Panc1 (cell line): ENCODE measurements around the gene GSC2. TPM values are rescaled to one million over a fixed set of nuclear protein-coding genes. Genes with fewer than 3 reads are reported as not detected.

Experiments used
- ATAC-seq: fragments of 200-7000 bp; cut with Tn5 transposase; 2 replicates; pipeline ENCODE4 v1.9.1; 2020; ENCODE audit warnings: mild to moderate bottlenecking, moderate library complexity
- BruUV-seq: library from RNA; stranded (reverse); fragments of 400-500 nt; replicated peaks from 2 replicates; lab custom pipeline; 2021; lab: Mats Ljungman, UMichigan
- CTCF ChIA-PET: fragments of 300-600 bp; sonication (Branson Sonifier 250); formaldehyde crosslinking; loops from one replicate; lab custom pipeline; 2022; ENCODE audit warnings: antibody characterized with exemption; lab: Charles Lee
- POLR2A ChIA-PET: fragments of 300-600 bp; sonication (Branson Sonifier 250); formaldehyde crosslinking; loops from one replicate; lab custom pipeline; 2022; ENCODE audit warnings: antibody characterized with exemption; lab: Charles Lee
- DNase-seq: peaks from one replicate; pipeline ENCODE4 v3.0.0-alpha.2; 2010; ENCODE audit warnings: low read depth, low spot score
- H3K27ac ChIP-seq: 2 replicates; pipeline ENCODE4 v1.5.1; 2011; ENCODE audit warnings: mild to moderate bottlenecking, low read length, inconsistent platforms
- H3K27me3 ChIP-seq: fragments of 200-500 bp; sonication (Bioruptor generic); 2 replicates; pipeline ENCODE4 v1.6.0; 2014; ENCODE audit warnings: low read length, inconsistent platforms; ENCODE audit not compliant: control insufficient read depth, insufficient read depth
- H3K36me3 ChIP-seq: fragments of 200-500 bp; sonication (Bioruptor generic); 2 replicates; pipeline ENCODE4 v1.5.1; 2014; ENCODE audit warnings: inconsistent platforms, mild to moderate bottlenecking, low read length, moderate library complexity; ENCODE audit not compliant: control insufficient read depth, insufficient read depth
- H3K4me1 ChIP-seq: 2 replicates; pipeline ENCODE4 v1.5.1; 2011; ENCODE audit warnings: inconsistent platforms, mild to moderate bottlenecking, low read length, moderate library complexity; ENCODE audit not compliant: control insufficient read depth, insufficient read depth
- H3K4me3 ChIP-seq, 2 experiments: 2 replicates each; pipeline ENCODE4 v1.5.1; 2011 to 2012; ENCODE audit warnings: low read depth in 2 of 2, low read length in 2 of 2, mild to moderate bottlenecking in 2 of 2, inconsistent platforms in 1 of 2, moderate library complexity in 1 of 2
- H3K9me3 ChIP-seq: fragments of 200-500 bp; sonication (Bioruptor generic); 2 replicates; pipeline ENCODE4 v1.5.1; 2014; ENCODE audit warnings: low read depth, mild to moderate bottlenecking, inconsistent platforms, low read length, moderate library complexity; ENCODE audit not compliant: control insufficient read depth, insufficient read depth
- POLR2AphosphoS5 ChIP-seq: IDR thresholded peaks from 2 replicates; pipeline ENCODE4 v1.6.1; 2012; ENCODE audit warnings: mild to moderate bottlenecking, low read depth, low read length, moderate library complexity
- SIN3A ChIP-seq: IDR thresholded peaks from 2 replicates; pipeline ENCODE4 v1.6.1; 2012; ENCODE audit warnings: low read depth, mild to moderate bottlenecking, low read length, moderate library complexity, borderline replicate concordance; ENCODE audit not compliant: insufficient read depth
- TCF7L2 ChIP-seq: IDR thresholded peaks from 2 replicates; pipeline ENCODE4 v1.6.1; 2011; ENCODE audit warnings: mild to moderate bottlenecking, low read depth, low read length, inconsistent platforms
- in situ Hi-C: cut with HindIII; loops from 2 replicates; pipeline ENCODE4 v1.10.0; 2016; ENCODE audit warnings: low sequenced_read_pairs, low pct_unique_long_range_greater_than_20kb
- intact Hi-C: fragments of 100-400 bp; cut with micrococcal nuclease; formaldehyde crosslinking; loops from one replicate; pipeline ENCODE4 v1.10.0; 2022; ENCODE audit not compliant: unreplicated experiment
- total RNA-seq: library from RNA; stranded (reverse); gene quantifications from one replicate; pipeline ENCODE4 v1.2.1, GENCODE V29; 2021; ENCODE audit not compliant: unreplicated experiment
- TF ChIP-seq, protein P1 (sequence below): fragments of 450-650 bp; IDR thresholded peaks from 2 replicates; pipeline ENCODE4 v1.5.1; 2017; ENCODE audit warnings: mild to moderate bottlenecking
- TF ChIP-seq, protein P2 (sequence below), 2 experiments: IDR thresholded peaks; 2 replicates each; pipeline ENCODE4 v1.6.1; 2011 to 2012; ENCODE audit warnings: low read depth in 2 of 2, control low read depth in 1 of 2, low read length in 1 of 2, mild to moderate bottlenecking in 1 of 2, moderate library complexity in 1 of 2; ENCODE audit not compliant: insufficient read depth in 1 of 2

The GSC2 gene
- total RNA-seq, 1 experiment from 2014 or later: 0.23 TPM

DNA sequence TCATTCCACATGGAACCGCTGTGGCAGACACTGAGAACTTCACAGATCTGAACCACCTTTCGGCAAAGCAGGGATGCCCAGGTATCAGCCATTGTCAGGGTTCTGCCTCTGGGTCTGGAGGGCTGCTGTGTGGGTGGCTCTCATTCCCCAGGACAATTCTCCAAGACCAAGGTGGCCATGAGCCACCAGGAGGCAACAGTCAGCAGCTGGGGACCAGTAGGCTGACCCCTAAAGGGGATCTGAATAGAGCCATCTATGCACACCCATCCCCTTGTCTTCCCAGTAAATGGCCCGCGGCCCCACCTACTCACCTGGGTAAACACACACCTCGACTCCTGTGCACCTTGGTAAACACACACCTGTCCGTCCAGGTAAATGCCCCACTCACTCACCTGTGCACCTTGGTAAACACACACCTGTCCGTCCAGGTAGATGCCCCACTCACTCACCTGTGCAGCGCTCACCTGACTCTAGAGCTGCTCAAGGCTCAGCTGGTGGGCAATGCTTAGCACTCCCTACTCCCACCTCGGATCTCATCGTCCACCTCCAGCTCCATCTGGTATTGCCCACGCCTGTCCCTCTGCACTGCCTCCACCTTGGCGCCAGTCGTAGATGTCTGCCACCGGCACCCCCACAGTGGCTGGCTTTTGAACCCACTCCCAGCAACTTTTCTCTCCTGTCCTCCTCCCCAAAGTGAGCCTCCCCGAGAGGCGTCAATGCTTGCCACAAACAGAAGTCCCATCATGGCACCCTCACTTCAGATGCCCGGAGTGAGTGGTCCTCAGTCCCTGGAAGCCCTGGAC, 18.2 kb upstream of the GSC2 start:
- H3K4me3 ChIP-seq: no peak overlapping the region
- peaks cover 10% of the 10 kb centered on the region; the same call in 1 of the 2 replicates for H3K4me1 ChIP-seq
- ATAC-seq: no peak
- no peaks in the 10 kb centered on the region for H3K9me3 ChIP-seq
- ChIA-PET CTCF (no interaction called here), POLR2A (no interaction called here)
- no peak overlapping the region for H3K27ac ChIP-seq
- in situ Hi-C loops (no loop called here), intact Hi-C loops (no loop called here)
- BruUV-seq: no TSS peak
- TF ChIP-seq POLR2AphosphoS5: no peak
- no peak for DNase-seq
- H3K27me3 ChIP-seq: no peaks in the 10 kb centered on the region; the same call in 1 of the 2 replicates
- no peaks in the 10 kb centered on the region for H3K36me3 ChIP-seq

DNA sequence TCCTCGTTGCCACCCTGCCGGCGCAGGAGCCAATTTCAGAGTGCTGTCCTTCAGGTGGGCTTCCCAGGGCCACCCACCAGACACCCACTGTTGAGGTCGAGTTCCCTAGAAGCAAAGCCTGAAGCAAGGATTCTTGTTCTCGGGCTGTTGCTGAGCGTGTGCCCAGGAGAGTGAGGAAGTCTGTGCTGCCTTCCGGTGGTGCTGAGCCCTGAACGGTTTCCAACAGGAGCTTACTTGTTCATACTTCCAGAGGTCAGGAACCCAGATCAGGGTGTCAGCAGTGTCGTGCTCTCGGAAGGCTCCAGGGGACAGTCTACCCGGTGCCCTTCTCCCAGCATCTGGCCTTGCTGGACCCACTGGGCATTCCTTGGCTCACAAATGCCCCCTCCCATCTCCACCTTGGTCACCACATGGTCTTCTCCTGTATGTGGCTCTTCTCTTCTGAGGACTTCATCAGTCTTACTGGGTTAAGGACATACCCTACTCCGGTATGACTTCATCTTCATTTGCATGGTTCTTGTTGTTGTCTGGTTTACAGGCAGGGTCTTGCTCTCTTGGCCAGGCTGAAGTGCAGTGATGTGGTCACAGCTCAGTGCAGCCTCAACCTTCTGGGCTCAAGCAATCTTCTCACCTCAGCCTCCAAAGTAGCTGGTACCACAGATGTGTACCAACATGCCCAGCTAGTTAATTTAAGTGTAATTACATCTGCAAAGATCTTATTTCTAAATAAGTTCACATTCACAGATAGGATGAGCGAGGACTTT, 17.2 kb upstream of the GSC2 start:
- Histone ChIP-seq H3K36me3 (no peaks in the 10 kb centered on the region), H3K27ac (no peak overlapping the region), H3K27me3 (no peaks in the 10 kb centered on the region; the same call in 1 of the 2 replicates), H3K4me3 (no peak overlapping the region), H3K4me1 (0 out of 2 replicates have a peak, but pooled peaks cover 3% of the 10 kb centered on the region), H3K9me3 (no peaks in the 10 kb centered on the region)
- no peak for ATAC-seq
- in situ Hi-C loops: no loop called here
- no TSS peak for BruUV-seq
- CTCF ChIA-PET: no interaction called here
- POLR2A ChIA-PET: no interaction called here
- DNase-seq: no peak
- intact Hi-C loops: no loop called here
- TF ChIP-seq, protein P1, sequence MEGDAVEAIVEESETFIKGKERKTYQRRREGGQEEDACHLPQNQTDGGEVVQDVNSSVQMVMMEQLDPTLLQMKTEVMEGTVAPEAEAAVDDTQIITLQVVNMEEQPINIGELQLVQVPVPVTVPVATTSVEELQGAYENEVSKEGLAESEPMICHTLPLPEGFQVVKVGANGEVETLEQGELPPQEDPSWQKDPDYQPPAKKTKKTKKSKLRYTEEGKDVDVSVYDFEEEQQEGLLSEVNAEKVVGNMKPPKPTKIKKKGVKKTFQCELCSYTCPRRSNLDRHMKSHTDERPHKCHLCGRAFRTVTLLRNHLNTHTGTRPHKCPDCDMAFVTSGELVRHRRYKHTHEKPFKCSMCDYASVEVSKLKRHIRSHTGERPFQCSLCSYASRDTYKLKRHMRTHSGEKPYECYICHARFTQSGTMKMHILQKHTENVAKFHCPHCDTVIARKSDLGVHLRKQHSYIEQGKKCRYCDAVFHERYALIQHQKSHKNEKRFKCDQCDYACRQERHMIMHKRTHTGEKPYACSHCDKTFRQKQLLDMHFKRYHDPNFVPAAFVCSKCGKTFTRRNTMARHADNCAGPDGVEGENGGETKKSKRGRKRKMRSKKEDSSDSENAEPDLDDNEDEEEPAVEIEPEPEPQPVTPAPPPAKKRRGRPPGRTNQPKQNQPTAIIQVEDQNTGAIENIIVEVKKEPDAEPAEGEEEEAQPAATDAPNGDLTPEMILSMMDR: no peak
- TF ChIP-seq, protein P2, sequence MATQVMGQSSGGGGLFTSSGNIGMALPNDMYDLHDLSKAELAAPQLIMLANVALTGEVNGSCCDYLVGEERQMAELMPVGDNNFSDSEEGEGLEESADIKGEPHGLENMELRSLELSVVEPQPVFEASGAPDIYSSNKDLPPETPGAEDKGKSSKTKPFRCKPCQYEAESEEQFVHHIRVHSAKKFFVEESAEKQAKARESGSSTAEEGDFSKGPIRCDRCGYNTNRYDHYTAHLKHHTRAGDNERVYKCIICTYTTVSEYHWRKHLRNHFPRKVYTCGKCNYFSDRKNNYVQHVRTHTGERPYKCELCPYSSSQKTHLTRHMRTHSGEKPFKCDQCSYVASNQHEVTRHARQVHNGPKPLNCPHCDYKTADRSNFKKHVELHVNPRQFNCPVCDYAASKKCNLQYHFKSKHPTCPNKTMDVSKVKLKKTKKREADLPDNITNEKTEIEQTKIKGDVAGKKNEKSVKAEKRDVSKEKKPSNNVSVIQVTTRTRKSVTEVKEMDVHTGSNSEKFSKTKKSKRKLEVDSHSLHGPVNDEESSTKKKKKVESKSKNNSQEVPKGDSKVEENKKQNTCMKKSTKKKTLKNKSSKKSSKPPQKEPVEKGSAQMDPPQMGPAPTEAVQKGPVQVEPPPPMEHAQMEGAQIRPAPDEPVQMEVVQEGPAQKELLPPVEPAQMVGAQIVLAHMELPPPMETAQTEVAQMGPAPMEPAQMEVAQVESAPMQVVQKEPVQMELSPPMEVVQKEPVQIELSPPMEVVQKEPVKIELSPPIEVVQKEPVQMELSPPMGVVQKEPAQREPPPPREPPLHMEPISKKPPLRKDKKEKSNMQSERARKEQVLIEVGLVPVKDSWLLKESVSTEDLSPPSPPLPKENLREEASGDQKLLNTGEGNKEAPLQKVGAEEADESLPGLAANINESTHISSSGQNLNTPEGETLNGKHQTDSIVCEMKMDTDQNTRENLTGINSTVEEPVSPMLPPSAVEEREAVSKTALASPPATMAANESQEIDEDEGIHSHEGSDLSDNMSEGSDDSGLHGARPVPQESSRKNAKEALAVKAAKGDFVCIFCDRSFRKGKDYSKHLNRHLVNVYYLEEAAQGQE (IDR thresholded peaks at IDR 0.05; ENCODE audit: insufficient read depth in 1 of 2, low read depth in 2 of 2, low read length in 1 of 2): no peak

DNA sequence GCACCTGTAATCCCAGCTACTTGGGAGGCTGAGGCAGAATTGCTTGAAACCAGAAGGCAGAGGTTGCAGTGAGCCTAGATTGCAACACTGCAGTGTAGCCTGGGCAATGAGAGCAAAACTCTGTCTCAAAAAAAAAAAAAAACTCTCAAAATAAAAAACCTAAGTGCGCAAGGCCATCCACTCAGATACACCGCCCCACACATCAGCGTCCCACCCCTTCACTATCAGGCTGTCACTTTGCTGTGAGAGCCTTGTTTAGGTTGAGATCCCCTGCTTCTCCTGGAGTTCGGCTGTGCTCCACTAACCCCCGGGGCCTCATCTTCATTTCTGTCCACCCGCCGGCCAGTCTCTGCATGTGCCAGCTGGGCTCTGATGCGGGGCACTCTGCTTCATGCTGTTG, 16.3 kb upstream of the GSC2 start:
- POLR2A ChIA-PET: no interaction called here
- CTCF ChIA-PET: no interaction called here
- Histone ChIP-seq H3K27me3 (no peaks in the 10 kb centered on the region; the same call in 1 of the 2 replicates), H3K4me1 (0 out of 2 replicates have a peak, but pooled peaks cover 3% of the 10 kb centered on the region), H3K4me3 (no peak overlapping the region), H3K27ac (no peak overlapping the region), H3K36me3 (no peaks in the 10 kb centered on the region), H3K9me3 (no peaks in the 10 kb centered on the region)
- no TSS peak for BruUV-seq
- in situ Hi-C loops (no loop called here), intact Hi-C loops (no loop called here)
- no peak for ATAC-seq
- no peak for DNase-seq
- TF ChIP-seq, protein P1: no peak
- TF ChIP-seq POLR2AphosphoS5 (no peak), SIN3A (no peak), TCF7L2 (no peak)
- TF ChIP-seq, protein P2 (IDR thresholded peaks at IDR 0.05; ENCODE audit: insufficient read depth in 1 of 2, low read depth in 2 of 2, low read length in 1 of 2): no peak
